ENCODE results near the gene FTO. TPM values are rescaled to one million over a fixed set of nuclear protein-coding genes. Genes with fewer than 3 reads are reported as not detected.
"Not testable (repeated sequence)": the region's sequence is repeated elsewhere in the genome, so short reads cannot be mapped to it uniquely, and the experiment has no call there.

The FTO gene
- total RNA-seq, 1 experiment from 2014 or later: 48.1 TPM

DNA sequence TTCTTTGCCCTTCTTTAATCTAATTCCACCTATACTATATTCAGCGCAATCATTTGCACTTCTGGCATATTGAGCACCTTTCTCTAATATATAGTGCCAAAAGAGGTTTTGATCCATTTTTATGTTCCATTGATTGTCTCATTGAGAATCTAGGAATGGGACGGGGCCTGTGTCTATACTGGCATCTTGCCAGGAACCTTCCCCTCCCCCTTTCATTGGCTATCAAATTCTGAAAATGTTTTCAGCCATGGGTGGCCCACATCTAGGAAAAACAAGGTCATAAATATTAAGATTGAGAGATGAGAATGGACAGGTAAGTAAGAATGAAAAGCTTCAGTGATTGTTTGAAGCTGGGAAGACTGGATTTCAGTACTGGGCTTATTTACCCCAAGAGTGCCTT is 159.9 kb downstream of the FTO start:
- no peak for DNase-seq (ENCODE audit: low spot score)

DNA sequence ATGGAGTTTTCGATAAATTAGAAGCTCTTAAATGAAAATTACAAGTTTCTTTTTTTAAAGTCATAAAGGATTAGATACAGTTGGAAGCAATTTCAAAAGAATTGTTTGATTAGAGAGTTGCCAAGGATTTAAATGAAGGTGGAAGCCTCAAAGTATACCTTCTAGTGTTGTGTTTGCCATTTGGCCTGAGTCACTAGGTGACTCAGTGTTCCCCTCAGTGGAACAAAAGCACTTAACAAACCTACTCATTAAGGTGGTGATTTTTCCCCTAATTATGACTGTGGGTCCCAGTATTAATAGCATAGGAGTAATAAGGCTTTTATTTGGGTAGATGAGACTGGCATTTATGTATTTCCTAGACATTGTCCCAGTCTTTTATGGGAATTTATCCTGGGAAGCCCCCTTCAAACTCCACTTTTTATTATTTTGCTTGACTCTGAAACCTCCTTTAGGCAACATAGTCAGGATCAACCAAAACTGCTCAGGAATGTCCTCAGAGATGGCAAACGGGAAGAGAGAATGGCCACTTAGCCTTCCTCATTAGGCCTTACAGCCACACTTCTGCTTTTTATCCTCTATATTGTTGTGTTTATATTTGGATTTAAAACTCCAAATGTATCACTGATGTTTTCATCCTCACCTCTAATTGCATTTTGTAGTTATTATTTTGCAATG is 161.0 kb downstream of the FTO start:
- DNase-seq (ENCODE audit: low spot score): peak; percentile 18

DNA sequence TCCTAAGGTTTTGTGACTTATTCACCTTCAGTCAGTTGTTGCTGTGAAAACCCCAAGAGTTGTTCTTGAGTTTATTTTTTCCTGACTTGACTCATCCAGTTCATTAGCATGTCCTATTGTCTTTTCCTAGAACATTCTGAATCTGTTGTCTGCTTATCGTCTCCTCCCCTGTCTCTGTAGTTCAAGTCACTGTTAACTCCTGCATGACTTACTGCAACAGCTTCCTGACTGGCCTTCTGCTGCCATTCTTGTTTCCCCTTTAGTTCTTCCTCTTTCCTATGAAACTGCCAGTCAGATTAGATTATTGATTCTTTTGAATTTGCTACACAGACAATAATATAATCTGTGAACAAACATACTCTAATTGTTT is 161.5 kb downstream of the FTO start:
- DNase-seq (ENCODE audit: low spot score): peak; percentile 33

DNA sequence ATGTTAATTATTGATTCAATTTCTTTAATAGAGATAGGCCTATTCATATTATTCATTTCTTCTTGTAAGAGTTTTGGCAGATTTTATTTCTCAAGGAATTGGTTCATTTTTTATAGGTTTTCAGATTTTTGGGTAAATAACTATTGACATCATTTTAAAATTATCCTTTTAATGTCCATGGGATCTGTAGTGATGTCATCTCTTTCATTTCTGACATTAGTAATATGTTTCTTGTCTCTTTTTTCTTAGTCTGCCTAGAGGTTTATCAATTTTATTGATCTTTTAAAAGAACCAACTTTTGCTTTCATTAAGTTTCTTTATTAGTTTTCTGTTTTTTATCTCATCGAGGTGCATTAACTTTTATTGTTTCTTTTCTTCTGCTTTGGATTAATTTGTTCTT is 162.6 kb downstream of the FTO start:
- no peak for DNase-seq (ENCODE audit: low spot score)

DNA sequence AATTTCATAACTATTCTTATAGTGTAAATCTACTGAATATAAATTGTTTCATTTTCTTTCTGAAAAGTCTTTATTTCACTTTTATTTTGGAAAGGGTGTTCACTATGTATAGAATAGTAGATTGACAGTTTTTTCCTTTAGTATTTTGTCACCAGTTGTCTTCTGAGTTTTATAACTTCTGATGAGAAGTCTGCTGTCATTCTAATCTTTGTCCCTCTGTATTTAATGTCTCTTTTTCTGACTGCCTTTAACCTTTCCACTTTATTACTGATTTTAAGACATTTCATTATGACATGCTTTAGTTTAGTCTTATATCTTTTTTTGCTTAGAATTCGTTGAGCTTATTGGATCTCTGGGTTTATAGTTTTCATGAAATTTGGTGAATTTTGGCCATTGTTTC is 166.9 kb downstream of the FTO start:
- no peak for DNase-seq (ENCODE audit: low spot score)

DNA sequence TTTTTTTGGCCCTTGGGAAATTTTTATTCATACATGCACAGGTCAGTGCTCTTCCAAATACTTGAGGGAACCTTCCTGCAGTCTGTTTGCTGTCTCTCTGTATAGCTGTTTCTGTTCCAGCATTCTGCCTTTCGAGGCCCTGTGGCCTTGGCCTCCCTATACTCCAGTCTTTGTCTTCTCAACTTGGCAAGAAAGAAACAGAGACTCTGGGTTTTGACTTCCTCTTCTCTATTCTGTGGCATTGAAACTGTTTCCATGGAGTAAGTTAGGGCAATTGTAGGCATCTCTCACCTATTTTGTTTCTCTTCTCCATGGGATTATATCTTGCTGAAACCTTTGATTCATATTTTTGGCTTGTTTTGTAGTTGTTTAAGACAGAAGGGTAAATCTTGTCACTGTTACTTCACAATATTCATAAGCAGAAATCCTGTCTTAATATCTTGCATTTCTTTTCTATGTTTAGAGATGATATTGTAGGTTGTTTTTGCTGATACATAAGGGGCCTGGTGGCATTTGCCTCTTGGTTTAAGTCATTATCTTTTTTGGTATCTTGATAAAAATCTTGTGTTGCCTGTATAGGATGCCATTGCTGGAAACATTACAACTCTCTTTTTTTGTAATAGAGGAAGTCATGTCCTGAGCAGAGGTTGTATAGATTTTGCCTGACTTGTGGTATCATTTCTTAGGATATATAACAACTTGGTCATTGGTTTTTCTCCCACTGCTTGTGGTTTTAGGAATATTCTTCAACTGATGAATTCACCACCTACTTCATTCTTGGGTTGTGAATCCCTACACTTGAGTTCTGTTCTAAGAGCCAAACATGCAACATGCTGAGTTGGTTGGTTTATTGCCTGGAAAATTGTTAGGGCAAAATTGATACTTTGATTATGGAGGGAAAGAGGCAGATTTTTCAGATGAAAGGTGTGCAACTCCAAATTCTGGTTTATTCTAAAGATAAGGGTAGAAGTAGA is 168.6 kb downstream of the FTO start:
- no peak for DNase-seq (ENCODE audit: low spot score)

DNA sequence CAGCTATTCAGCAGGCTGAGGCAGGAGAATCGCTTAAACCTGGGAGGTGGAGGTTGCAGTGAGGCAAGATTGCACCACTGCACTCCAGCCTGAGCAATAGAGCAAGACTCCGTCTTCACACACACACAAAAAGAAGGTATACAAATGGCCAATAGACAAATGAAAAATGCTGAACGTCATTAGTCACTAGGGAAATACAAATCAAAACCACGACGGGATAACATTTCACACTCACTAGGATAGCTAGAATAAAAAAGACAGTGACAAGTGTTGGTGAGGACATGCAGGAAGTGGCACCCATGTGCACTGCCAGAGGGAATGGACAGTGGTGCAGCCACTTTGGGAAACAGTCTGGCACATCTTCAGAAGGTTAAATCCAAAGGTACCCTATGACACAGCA is 172.9 kb downstream of the FTO start:
- DNase-seq (ENCODE audit: low spot score): peak; percentile 13

DNA sequence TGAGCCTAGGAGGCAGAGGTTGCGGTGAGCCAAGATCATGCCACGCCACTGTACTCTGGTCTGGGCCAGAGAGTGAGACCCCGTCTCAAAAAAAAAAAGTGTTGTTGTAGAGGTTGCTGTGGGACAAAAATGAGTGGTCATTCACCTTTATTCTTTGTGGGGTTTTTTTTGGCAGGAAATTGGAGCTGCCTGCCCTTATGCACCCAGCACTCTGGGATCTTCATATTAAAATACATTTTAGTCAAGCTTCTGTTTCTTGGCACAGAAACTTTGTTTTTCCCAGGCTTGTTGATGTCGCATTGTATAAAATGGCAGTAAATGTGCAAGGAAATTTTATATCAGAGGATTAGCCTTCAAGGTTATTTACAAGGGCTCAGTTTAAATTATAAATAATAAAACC is 174.3 kb downstream of the FTO start:
- DNase-seq (ENCODE audit: low spot score): no peak

DNA sequence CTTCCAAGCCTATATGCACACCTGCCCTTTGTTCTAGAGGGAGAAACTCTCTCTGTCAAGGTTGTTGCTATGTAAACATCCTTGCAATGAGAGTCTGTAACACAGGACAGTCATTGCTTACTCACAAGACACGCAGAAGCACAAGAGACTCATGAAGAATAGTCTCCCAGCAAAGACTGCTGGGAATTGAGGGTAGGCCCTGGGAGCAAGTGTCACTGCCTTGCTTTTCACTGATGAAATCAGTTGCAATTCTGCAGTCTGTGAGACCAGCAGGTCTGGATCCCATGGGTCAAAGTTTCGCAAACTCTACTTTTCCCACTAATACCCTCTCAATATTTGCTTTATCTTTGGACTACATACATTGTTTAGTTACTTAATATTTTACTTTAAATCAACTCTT is 177.4 kb downstream of the FTO start:
- DNase-seq (ENCODE audit: low spot score): no peak

DNA sequence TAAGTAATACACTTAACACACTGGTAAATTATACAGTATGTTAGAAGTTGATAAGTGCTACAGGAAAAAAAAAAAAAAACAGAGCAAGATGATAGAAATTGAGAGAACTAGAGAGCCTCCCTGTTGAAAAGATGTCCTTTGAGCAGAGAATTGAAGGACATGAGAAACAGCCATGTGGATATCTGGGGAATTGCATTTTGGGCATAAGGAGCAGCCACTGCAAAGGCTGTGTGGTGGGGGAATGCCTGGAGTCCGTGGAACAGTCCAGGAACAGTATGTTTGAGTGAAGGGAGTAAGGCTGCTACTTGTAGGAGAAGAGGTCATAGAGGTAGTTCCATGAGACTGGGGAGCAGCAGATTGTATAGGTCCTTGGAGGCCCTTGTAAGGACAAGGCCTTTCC is 178.4 kb downstream of the FTO start:
- DNase-seq (ENCODE audit: low spot score): no peak

DNA sequence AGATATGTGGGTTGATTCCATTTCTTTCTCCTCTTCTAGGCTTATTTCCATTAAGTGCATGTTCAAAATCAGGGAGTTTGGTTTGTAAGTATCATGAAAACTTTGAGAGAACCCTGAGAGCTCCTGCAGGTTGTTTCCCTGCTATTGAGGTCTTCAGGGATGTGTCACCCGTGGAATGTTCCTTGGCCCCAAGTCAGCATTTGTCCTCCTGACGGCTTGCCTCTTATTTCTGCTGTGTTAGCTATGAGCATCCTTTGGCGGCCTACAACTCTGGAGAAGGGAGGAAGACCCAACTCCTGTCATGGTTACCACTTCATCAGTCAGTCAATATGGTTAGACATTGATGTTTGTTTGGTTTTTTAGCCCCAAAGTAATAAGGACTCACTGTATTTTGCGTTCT is 180.8 kb downstream of the FTO start:
- no peak for DNase-seq (ENCODE audit: low spot score)

DNA sequence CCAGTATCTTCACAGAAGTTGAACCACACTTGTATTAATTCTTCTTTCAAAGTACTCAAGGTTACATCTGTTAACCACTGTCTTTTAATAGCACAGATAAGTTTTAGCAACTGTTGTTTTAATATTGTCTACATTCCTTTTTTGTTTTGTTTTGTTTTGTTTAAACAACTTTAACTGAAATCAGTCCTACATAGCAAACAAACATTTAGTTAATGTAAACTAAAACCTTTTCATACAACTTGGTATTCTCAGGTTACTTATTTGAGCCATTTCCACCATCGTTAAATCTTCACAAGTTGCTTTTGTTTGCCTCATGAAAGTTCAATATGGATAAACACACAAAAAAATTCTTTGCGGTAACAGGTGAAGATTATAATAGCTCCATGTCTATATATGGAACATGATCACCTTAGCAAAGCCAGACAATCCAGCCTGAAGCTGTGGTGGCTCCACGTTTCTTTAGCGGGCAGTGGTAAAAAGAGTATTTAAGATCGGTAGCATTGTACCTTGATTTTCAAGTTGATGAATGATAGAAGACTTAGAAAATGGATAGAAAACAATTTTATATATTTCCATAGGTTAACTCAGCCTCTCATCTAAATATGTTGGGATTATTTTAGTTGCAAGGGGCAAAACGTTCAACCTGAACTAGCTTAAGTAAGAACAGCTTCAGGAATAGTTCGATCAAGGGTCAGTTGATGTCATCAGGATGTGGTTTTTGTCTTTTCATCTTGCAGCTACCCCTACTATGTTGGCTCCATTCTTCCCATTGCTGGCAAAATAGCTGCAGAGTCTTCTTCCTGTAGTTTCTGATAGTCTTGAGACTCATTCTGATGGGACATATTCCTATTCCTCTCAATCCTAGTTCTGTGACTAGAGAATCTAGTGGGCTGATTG is 182.8 kb downstream of the FTO start:
- DNase-seq (ENCODE audit: low spot score): no peak

DNA sequence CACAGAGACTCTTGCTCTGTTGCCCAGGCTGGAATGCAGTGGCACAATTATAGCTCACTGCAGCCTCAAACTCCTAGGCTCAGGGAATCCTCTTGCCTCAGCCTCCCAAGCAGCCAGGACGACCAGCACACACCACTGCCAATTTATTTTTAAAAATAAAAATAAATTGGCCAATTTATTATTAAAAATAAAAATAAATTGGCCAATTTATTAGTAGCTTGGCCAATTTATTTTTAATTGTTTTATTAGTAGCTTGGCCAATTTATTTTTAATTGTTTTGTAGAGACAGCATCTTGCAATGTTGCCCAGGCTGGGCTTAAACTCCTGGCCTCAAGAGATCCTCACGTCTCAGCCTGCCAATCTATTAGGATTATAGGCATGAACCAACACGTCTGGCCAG is 184.3 kb downstream of the FTO start:
- DNase-seq (ENCODE audit: low spot score): no peak

DNA sequence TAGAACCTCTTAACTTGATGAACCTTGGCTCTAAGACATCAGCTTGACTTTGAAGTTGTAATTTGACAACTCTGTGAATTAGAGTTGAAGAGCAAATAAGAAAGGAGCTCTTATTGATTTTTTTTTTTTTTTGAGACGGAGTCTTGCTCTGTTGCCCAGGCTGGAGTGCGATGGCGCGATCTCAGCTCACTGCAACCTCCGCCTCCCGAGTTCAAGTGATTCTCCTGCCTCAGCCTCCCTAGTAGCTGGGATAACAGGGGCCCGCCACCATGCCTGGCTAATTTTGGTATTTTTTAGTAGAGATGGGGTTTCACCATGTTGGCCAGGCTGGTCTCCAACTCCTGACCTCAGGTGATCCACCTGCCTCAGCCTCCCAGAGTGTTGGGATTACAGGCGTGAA is 186.9 kb downstream of the FTO start:
- not testable (repeated sequence) for DNase-seq (ENCODE audit: low spot score)

DNA sequence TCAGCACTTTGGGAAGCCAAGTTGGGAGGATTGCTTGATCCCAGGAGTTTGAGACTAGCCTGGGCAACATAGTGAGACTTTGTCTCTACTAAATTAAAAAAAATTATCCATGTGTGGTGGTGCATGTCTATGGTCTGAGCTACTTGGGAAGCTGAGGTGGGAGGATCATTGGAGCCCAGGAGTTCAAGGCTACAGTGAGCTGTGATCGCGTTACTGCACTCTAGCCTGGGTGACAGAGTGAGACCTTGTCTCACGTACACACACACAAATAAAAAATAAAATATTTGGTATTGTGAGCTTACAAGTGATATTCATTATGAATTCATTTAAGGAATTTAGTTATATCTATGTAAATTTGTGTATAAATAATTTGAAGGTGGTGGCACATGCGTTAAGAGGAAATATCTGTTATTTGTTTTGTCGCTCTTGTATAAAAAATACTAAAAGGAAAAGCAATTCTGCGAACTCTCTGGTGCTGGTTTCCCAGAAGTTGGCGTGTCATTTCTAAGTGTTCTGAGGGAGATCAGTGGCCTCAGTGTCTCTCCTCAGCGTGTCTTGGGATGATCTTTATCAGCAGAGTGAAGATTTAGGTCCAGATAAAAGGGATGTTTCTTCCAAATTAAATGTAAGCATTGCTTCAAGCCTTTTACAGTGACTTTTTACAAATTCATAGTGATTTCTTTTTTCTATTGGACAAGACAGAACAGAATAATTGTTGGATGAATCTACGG is 187.6 kb downstream of the FTO start:
- DNase-seq (ENCODE audit: low spot score): no peak

DNA sequence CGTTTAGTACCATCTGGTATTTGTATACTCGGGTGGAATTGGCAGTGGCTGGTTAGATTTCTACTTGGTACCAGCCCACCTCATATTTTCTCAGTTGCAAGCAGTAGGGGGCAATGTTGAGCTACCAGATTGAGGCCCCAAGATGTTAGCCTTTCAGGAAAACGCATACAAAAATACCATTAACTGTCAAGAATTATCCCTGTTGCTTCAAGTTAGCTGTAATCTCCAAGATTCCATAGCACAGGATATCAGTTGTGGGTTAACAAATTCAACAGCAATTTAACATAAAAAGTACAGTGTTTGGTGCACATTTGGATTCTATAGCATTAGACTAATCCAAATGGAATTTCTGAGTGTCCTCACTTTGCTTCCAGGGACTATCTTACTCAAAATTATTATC is 188.2 kb downstream of the FTO start:
- DNase-seq (ENCODE audit: low spot score): peak; percentile 44

DNA sequence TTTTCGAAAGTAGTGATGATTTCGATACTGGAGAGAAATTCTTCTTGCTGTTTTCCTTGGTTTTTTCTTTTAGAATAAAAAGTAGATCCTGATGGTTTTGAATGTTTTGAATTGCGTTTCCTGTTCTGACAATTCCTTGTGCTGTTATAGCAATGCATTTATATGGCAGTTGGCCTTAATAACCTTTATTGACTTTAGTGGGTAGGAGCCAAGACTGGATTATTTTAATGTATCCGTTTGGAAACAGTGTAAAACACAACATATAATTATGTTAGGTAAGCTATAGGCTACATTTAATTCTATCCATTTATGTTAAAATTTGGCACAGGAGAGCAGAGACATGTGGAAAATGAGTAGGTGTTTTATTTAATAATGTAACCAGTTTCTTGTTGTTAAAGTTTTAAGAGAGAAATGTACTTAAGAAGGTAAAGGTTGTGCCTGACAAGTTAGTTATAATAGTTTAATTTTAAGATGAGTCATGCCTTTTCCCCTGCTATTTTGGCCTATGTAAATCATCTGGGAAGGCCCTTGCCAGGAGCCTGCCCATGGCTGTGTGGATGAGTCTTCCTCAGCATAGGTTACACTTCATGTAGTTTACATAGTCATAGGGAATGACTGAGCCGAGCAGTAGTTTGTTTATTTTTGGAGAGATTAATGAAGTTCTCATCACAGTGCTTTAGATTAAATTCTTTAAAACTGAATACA is 189.9 kb downstream of the FTO start:
- peak; percentile 67 for DNase-seq (ENCODE audit: low spot score)

DNA sequence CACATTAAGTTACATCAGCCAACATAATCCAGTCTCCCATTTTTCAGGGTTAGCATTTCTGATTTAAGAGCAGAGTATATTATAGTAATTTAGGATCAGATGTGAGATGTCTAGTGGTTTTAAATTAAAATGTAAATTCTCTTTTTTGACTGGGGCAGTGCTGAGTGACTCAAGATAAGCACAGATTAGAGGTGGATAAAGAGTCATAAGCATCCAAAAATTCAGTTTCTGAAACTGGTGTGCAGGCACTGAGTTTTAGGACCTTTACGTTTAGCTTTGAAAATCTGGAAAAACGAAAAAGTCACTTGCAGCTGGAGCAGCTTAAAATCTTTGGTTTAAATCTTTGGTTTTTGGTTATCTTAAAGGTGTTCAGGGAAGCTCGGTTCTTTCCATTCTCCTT is 190.7 kb downstream of the FTO start:
- no peak for DNase-seq (ENCODE audit: low spot score)

DNA sequence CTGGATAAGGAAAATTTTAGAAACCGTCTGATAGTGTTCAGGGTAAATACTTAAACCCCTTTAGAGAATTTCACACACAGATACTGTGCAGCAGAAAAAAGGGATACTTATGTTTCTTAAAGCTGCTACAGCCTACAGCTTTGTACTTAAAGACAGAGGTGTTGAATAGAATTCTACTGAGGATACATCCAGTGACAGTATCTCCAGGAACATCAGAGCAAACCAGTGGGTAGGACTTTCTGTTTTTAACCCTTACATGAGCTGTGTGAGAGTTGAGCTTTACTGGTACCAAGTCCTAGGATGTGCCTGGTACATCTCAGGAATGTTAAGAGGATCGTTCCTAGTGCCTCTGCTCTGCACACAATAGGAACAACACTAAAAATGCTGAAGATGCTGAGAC is 191.5 kb downstream of the FTO start:
- DNase-seq (ENCODE audit: low spot score): no peak

DNA sequence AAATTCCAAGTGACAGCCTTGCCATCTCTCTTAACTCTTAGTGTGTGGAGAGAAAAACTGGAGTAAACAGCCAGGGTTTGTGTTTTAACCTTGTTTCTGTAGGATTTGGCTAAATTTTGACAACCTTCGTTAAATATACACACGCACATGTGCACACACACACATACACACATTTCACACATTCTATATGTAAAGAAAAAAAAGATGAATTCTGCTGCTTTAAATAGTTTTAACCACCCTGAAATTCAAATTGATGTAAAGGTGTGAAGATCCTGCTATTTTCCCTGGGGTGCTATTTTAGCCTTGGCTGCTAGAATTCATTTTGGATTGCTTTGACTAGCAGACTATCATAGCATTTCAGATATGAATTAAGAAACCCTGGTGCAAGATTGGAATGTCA is 191.9 kb downstream of the FTO start:
- DNase-seq (ENCODE audit: low spot score): no peak

DNA sequence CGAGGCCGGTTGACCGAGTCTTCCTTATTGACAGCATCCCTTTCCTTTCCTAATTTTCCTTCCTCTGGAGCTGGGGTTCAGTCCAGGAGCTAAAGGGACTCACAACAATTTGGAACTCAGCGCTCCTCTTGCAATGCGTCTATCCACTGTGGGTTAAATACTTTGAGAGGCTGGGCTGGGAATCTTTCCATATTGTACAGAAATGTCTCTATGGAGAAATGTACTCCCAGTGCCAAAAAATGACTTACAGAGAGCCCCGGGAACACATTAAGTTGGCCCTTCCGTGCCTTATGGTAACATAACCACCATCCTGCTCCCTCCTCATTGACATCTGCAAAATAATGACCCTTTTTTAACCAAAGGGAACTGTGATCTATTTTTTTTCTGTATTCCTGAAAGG is 192.8 kb downstream of the FTO start:
- DNase-seq (ENCODE audit: low spot score): no peak
